ENCODE measurements around the gene CLDN16.

Gene CLDN16

GRCh38 chr3:190380184-190380583, 7.8 kb upstream of the CLDN16 start:
- DNase-seq (ENCODE audit: low spot score): no peak

- no peak for DNase-seq (ENCODE audit: low spot score)
Measured at GRCh38 chr3:190381441-190381840, 6.5 kb upstream of the CLDN16 start.

- no peak for DNase-seq (ENCODE audit: low spot score)
Measured at GRCh38 chr3:190382082-190382481, 5.9 kb upstream of the CLDN16 start.

- no peak for DNase-seq (ENCODE audit: low spot score)
Measured at GRCh38 chr3:190384309-190384756, 3.6 kb upstream of the CLDN16 start.

GRCh38 chr3:190385731-190386688, 2.0 kb upstream of the CLDN16 start:
- DNase-seq (ENCODE audit: low spot score): no peak

- no peak for DNase-seq (ENCODE audit: low spot score)
Measured at GRCh38 chr3:190388703-190389102, 740 bp downstream of the CLDN16 start.

- DNase-seq (ENCODE audit: low spot score): no peak
Measured at GRCh38 chr3:190396001-190396400, 8.0 kb downstream of the CLDN16 start.

GRCh38 chr3:190397889-190398288, 9.9 kb downstream of the CLDN16 start:
- no peak for DNase-seq (ENCODE audit: low spot score)

GRCh38 chr3:190399677-190400076, 11.7 kb downstream of the CLDN16 start:
- no peak for DNase-seq (ENCODE audit: low spot score)

GRCh38 chr3:190401963-190402362, 14.0 kb downstream of the CLDN16 start:
- DNase-seq (ENCODE audit: low spot score): no peak

GRCh38 chr3:190404715-190405114, 16.8 kb downstream of the CLDN16 start:
- no peak for DNase-seq (ENCODE audit: low spot score)

GRCh38 chr3:190414297-190414696, 26.3 kb downstream of the CLDN16 start:
- no peak for DNase-seq (ENCODE audit: low spot score)

- DNase-seq (ENCODE audit: low spot score): no peak
Measured at GRCh38 chr3:190424108-190424477, 36.1 kb downstream of the CLDN16 start.

GRCh38 chr3:190424478-190425439, 36.8 kb downstream of the CLDN16 start:
- no peak for DNase-seq (ENCODE audit: low spot score)

- DNase-seq (ENCODE audit: low spot score): no peak
Measured at GRCh38 chr3:190425833-190426232, 37.9 kb downstream of the CLDN16 start.

GRCh38 chr3:190426806-190427507, 39.0 kb downstream of the CLDN16 start:
- DNase-seq (ENCODE audit: low spot score): no peak

- no peak for DNase-seq (ENCODE audit: low spot score)
Measured at GRCh38 chr3:190429681-190430080, 41.7 kb downstream of the CLDN16 start.

GRCh38 chr3:190430906-190431305, 42.9 kb downstream of the CLDN16 start:
- DNase-seq (ENCODE audit: low spot score): no peak

GRCh38 chr3:190432216-190432615, 44.3 kb downstream of the CLDN16 start:
- DNase-seq (ENCODE audit: low spot score): no peak

GRCh38 chr3:190433626-190434025, 45.7 kb downstream of the CLDN16 start:
- no peak for DNase-seq (ENCODE audit: low spot score)

GRCh38 chr3:190435618-190436017, 47.7 kb downstream of the CLDN16 start:
- DNase-seq (ENCODE audit: low spot score): no peak

GRCh38 chr3:190436331-190436730, 48.4 kb downstream of the CLDN16 start:
- no peak for DNase-seq (ENCODE audit: low spot score)

Data from left forelimb (tissue), 1 donor.